ENCODE data around the gene CISD3.
A peak's percentile ranks its signal among the peaks of the same experiment; 100 is the strongest.

The CISD3 gene

GRCh38 chr17:38703742-38704605 is 26.2 kb upstream of the CISD3 start:
- Mint-ChIP-seq H3K9me3 (no peaks in the 10 kb centered on the region), H3K36me3 (ENCODE audit: low read depth) (peaks cover 14% of the 10 kb centered on the region), H3K27ac (peak overlapping the region; percentile 97), H3K27me3 (ENCODE audit: low read depth) (no peaks in the 10 kb centered on the region), H3K4me3 (peak overlapping the region; percentile 94), H3K4me1 (ENCODE audit: low read depth) (peaks cover 39% of the 10 kb centered on the region)
- peak; percentile 79 for DNase-seq (ENCODE audit: low spot score)

GRCh38 chr17:38704606-38705522 is 25.3 kb upstream of the CISD3 start, which contains the start of gene MLLT6:
Gene MLLT6 (plus strand): TSS chr17:38705273. CDS start chr17:38705633, 360 bp downstream.
- DNase-seq (ENCODE audit: low spot score), result peak; percentile 65
- H3K27ac Mint-ChIP-seq, result peak within 1 kb of the TSS; percentile 97
- H3K36me3 Mint-ChIP-seq (ENCODE audit: low read depth), result peaks cover 20% of the 10 kb centered on the region
- H3K9me3 Mint-ChIP-seq, result no peaks in the 10 kb centered on the region
- peaks cover 40% of the 10 kb centered on the region for H3K4me1 Mint-ChIP-seq (ENCODE audit: low read depth)
- no peaks in the 10 kb centered on the region for H3K27me3 Mint-ChIP-seq (ENCODE audit: low read depth)
- peak within 1 kb of the TSS; percentile 94 for H3K4me3 Mint-ChIP-seq

- Mint-ChIP-seq H3K4me3 (peak overlapping the region; percentile 60), H3K36me3 (ENCODE audit: low read depth) (peaks cover 26% of the 10 kb centered on the region), H3K27ac (peak overlapping the region; percentile 9), H3K27me3 (ENCODE audit: low read depth) (no peaks in the 10 kb centered on the region), H3K9me3 (no peaks in the 10 kb centered on the region), H3K4me1 (ENCODE audit: low read depth) (peaks cover 40% of the 10 kb centered on the region)
- DNase-seq (ENCODE audit: low spot score), result peak; percentile 21
Measured at GRCh38 chr17:38705523-38705802, 24.7 kb upstream of the CISD3 start.

DNA sequence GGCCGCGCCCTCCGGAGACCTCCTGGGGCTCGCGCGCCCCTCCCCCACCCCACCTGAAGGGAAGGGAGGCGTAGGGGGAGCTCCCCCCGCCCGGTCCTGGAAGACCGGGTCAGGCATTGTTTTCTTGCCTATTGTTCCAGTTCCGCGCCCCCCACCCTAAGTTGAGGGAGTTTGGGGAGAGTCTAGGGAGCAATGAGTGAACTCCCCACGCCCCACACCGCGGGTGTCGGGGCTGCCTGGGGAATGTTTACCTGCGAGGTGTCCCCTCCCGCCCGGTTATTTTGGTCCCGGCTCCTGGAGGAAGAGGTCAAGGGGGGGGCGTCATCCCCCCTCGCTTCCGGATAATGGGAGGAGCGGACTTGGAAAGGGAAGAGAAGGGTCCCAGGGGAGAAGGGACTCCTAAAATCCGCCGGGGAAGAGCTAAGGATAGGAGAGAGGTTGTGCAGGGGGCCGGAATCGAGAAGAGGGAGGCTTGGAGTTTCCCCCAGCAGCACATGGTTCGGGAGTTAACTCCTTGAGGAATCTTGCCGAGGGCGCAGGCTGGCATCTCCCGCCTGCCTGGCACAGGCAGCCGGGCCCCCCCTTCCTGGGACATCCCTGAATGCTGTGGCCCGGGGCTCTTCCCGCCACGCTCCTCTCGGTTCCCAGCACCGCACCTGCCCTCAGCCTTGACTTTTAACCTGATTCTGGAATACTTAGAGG is 24.2 kb upstream of the CISD3 start:
- peak overlapping the region; percentile 89 for H3K4me3 Mint-ChIP-seq
- peaks cover 30% of the 10 kb centered on the region for H3K36me3 Mint-ChIP-seq (ENCODE audit: low read depth)

GRCh38 chr17:38706505-38707216 is 23.5 kb upstream of the CISD3 start:
- Mint-ChIP-seq H3K36me3 (ENCODE audit: low read depth) (peaks cover 37% of the 10 kb centered on the region), H3K27ac (peak overlapping the region; percentile 88), H3K9me3 (no peaks in the 10 kb centered on the region), H3K27me3 (ENCODE audit: low read depth) (no peaks in the 10 kb centered on the region), H3K4me1 (ENCODE audit: low read depth) (peaks cover 36% of the 10 kb centered on the region), H3K4me3 (peak overlapping the region; percentile 89)
- peak; percentile 13 for DNase-seq (ENCODE audit: low spot score)

More for the DNA sequence above, 24.2 kb upstream of the CISD3 start:
- Mint-ChIP-seq H3K4me1 (ENCODE audit: low read depth) (peaks cover 43% of the 10 kb centered on the region), H3K9me3 (no peaks in the 10 kb centered on the region), H3K27ac (peak overlapping the region; percentile 88), H3K27me3 (ENCODE audit: low read depth) (no peaks in the 10 kb centered on the region)
- no peak for DNase-seq (ENCODE audit: low spot score)

DNA sequence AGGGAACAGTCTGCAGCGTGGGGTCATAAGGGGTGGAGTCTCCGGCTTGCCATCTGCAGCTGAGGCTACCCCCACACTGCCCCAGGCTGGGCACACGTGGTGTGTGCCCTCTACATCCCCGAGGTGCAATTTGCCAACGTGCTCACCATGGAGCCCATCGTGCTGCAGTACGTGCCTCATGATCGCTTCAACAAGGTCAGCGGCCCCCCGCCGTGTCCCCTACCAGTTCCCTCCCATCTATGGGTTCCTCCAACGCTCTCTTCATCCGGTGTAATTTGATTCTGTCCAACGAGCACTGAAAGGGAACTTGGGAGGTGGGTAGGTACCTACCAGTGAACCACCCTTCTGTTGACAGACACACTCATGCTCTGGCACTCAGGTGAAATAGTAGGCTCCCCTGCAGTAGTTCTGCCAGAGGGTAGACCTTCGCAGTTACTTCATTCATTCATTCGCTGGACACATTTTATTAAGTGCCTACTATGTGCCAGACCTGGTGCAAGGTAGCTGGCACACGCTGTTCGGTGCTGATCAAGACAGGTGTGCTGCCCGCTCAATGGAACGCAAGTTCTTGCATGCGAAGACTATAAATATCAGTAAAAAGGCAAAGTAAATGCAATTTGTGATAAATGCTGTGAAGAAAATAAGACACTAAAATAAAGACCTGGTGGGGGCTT is 22.3 kb upstream of the CISD3 start:
- no peak overlapping the region for H3K27ac Mint-ChIP-seq
- no peaks in the 10 kb centered on the region for H3K27me3 Mint-ChIP-seq (ENCODE audit: low read depth)
- DNase-seq (ENCODE audit: low spot score), result no peak
- H3K4me1 Mint-ChIP-seq (ENCODE audit: low read depth), result peaks cover 34% of the 10 kb centered on the region
- H3K36me3 Mint-ChIP-seq (ENCODE audit: low read depth), result peaks cover 41% of the 10 kb centered on the region
- peak overlapping the region; percentile 89 for H3K4me3 Mint-ChIP-seq
- no peaks in the 10 kb centered on the region for H3K9me3 Mint-ChIP-seq

DNA sequence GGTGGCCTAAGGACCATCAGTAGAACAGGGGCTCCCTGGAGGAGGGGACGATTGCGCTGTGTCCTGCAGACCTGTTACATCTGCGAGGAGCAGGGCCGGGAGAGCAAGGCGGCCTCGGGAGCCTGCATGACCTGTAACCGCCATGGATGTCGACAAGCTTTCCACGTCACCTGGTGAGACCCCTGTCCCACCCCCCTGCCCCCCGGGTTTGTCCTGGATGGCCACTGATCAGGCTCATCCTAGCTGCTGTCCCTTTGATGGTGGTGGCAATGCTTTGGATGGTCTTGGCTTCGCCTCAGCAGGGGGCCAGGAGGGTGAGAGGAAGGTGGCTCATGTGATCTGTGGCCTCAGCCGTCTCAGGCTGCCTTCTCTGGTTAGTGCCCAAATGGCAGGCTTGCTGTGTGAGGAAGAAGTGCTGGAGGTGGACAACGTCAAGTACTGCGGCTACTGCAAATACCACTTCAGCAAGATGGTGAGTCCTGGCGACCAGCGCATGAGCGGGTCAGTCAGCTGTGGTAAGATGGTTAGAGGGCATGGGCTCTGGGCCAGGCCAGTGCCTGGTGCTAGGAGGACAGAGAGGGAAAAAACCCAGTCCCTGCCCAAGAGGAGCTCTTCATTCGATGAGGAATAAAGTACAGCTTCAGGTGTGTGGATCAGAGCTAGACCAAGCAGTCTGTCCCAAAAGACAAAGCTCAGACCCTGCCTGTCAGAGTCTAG is 20.9 kb upstream of the CISD3 start:
- H3K27ac Mint-ChIP-seq, result no peak overlapping the region
- H3K36me3 Mint-ChIP-seq (ENCODE audit: low read depth), result peaks cover 49% of the 10 kb centered on the region
- no peaks in the 10 kb centered on the region for H3K27me3 Mint-ChIP-seq (ENCODE audit: low read depth)
- peaks cover 30% of the 10 kb centered on the region for H3K4me1 Mint-ChIP-seq (ENCODE audit: low read depth)
- no peak overlapping the region for H3K4me3 Mint-ChIP-seq
- DNase-seq (ENCODE audit: low spot score), result no peak
- H3K9me3 Mint-ChIP-seq, result no peaks in the 10 kb centered on the region

- peak overlapping the region; percentile 46 for H3K27ac Mint-ChIP-seq
- no peaks in the 10 kb centered on the region for H3K27me3 Mint-ChIP-seq (ENCODE audit: low read depth)
- no peaks in the 10 kb centered on the region for H3K9me3 Mint-ChIP-seq
- DNase-seq (ENCODE audit: low spot score), result no peak
- peaks cover 53% of the 10 kb centered on the region for H3K36me3 Mint-ChIP-seq (ENCODE audit: low read depth)
- H3K4me3 Mint-ChIP-seq, result no peak overlapping the region
- H3K4me1 Mint-ChIP-seq (ENCODE audit: low read depth), result peaks cover 29% of the 10 kb centered on the region
Measured at GRCh38 chr17:38709864-38710603, 20.1 kb upstream of the CISD3 start.

DNA sequence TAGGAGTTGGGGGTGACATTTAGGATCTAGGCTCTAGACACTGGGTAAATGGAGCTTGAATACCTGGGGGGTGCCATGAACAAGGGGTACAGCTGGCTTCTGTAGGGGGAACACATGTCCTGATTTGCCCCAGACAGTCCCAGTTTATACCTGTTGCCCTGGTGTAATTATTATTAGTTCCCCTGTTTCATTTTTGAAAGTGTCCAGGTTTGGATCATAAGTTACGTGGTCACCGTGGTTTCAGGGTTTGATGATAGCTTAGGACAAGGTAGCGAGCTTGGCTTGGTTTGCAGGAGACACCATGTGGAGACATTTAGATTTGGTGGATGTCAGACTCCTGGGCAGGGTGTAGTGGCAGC is 19.6 kb upstream of the CISD3 start:
- no peaks in the 10 kb centered on the region for H3K27me3 Mint-ChIP-seq (ENCODE audit: low read depth)
- no peak overlapping the region for H3K4me3 Mint-ChIP-seq
- H3K36me3 Mint-ChIP-seq (ENCODE audit: low read depth), result peaks cover 55% of the 10 kb centered on the region
- no peak for DNase-seq (ENCODE audit: low spot score)
- H3K27ac Mint-ChIP-seq, result peak overlapping the region; percentile 22
- H3K4me1 Mint-ChIP-seq (ENCODE audit: low read depth), result peaks cover 29% of the 10 kb centered on the region
- H3K9me3 Mint-ChIP-seq, result no peaks in the 10 kb centered on the region

DNA sequence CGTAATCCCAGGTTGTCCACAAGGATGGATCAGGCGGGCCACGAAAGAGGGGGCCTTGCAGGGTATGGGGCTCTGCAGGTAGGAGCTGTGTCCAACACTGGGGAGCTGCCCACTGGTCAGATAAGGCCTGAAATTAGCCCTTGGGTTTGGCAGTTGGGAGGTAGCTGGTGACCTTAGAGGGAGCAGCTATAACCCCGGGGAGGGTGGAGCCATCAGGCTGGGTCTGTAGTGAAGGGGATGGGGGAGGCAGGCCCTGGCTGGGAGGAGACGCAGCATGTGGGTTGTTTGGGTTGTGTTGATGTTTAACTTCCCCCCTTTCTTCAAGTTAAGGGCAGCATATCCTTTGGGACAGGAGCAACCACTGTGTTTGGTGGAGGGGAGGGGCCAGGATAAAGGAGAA is 19.2 kb upstream of the CISD3 start:
- no peaks in the 10 kb centered on the region for H3K9me3 Mint-ChIP-seq
- no peak overlapping the region for H3K4me3 Mint-ChIP-seq
- no peaks in the 10 kb centered on the region for H3K27me3 Mint-ChIP-seq (ENCODE audit: low read depth)
- H3K4me1 Mint-ChIP-seq (ENCODE audit: low read depth), result peaks cover 31% of the 10 kb centered on the region
- no peak overlapping the region for H3K27ac Mint-ChIP-seq
- H3K36me3 Mint-ChIP-seq (ENCODE audit: low read depth), result peaks cover 59% of the 10 kb centered on the region
- DNase-seq (ENCODE audit: low spot score), result no peak

- Mint-ChIP-seq H3K27me3 (ENCODE audit: low read depth) (no peaks in the 10 kb centered on the region), H3K27ac (no peak overlapping the region), H3K9me3 (no peaks in the 10 kb centered on the region), H3K4me1 (ENCODE audit: low read depth) (peaks cover 30% of the 10 kb centered on the region), H3K4me3 (no peak overlapping the region), H3K36me3 (ENCODE audit: low read depth) (peaks cover 59% of the 10 kb centered on the region)
- no peak for DNase-seq (ENCODE audit: low spot score)
Measured at GRCh38 chr17:38711792-38712571, 18.2 kb upstream of the CISD3 start.
